GM19455 (cell line): ENCODE measurements around the gene ARHGDIB.

ENCODE experiments used
- ATAC-seq: cut with Tn5 transposase; IDR thresholded peaks from one replicate; pipeline ENCODE4 v1.9.1; 2021; ENCODE audit not compliant: unreplicated experiment

ARHGDIB gene

GRCh38 chr12:14901228-14901562 is 60.2 kb downstream of the ARHGDIB start:
- no peak for ATAC-seq

- ATAC-seq: no peak
Observed at GRCh38 chr12:14900521-14901227, 60.7 kb downstream of the ARHGDIB start.

DNA sequence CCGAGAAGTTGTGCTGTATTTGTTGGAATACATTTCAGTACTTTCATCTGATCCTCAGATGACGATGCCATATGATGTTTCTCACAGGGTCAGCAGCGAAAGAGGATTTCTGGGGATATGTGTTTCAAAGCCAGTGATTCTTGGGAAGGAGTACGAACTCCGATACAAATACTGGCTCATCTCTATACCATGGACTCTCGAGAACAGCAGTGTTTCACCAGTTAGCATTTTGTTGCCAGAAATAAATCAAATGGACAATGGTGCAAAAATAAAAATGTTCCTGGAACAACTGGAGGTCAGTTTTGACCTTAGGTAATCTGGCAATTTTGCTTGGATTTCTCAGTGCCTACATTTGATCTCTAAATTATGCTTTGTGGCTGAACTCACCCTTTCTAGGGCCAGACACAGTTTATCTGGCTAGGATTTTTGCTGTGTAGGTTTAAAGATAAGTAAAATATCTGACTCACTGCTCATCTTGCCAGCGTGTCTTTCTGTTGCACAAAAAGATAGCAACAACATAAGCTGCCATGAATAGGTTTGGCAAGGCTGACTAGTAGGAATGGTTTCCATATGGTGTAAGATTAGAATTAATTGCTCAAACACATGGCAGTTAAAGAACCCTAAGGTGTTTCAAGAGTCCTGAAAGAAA is 64.8 kb downstream of the ARHGDIB start:
- no peak for ATAC-seq

- ATAC-seq: no peak
Observed at GRCh38 chr12:14893506-14894250, 67.7 kb downstream of the ARHGDIB start.

- no peak for ATAC-seq
Observed at GRCh38 chr12:14892726-14893505, 68.5 kb downstream of the ARHGDIB start.
